Fibroblast of skin of left biceps (primary cell): ENCODE data around the gene ADARB2.

Source experiments
- DNase-seq, 2 experiments: peaks; one replicate each; pipeline ENCODE4 v3.0.0-alpha.2; 2013; ENCODE audit warnings: low read depth in 2 of 2

Gene ADARB2

DNA sequence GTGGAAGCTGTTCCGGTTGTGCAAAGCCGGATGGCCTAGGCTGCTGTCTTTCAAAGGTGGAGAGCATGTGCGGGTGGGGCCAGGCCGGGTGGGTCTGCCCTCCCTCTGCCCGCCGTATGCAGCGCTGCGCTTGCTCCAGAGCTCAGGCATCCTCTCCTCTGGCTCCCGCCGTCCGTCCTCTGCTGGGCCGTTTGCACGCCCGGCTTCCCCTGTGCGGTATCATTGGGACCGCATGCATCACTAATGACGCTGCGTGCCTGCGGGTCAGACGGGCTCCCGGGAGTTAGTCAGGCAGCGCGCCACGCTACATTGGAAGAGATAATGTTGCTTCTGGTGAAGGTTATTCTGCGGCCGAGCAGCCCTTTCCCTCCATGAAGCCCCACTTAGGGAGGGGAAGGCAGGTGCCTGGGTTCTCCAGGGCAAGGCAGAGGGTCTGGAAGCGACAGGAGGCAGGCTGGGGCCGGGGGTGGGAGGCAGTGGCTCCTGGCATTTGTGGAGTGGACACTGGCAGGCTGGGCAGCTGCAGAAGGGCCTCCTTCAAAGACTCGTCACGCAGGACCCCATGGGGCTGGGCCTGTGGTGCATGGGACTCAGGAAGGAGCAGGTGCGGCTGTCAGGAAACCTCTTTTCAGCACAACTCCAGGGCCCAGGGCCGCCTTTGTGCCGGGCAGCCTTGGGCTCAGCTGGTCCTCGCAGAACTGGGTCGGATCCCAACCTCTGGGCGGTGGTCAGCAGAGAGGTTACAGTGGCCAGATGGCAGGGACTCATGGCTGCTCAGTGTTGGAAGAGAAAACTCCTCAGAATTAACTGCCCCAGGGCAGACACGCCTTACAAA lies 362.6 kb downstream of the ADARB2 start:
- DNase-seq: no peak

DNA sequence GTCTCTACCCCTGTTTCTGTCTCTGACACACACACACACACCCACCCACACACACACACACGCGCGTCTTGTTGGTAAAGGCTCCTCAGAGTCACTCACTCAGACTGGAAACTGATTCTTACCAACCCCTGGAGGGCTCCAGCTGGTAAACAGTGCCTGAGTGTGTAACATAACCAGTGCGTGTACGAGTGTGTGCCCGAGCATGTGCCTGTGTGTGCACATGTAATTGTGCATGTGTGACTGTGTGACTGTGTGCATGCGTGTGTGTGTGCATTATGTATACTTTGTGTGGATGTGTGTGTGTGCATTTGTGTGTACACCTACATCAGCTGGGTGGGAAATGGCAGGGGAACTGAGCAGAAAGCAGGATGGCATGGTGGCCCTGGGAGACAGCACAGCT lies 364.0 kb downstream of the ADARB2 start:
- no peak for DNase-seq

DNA sequence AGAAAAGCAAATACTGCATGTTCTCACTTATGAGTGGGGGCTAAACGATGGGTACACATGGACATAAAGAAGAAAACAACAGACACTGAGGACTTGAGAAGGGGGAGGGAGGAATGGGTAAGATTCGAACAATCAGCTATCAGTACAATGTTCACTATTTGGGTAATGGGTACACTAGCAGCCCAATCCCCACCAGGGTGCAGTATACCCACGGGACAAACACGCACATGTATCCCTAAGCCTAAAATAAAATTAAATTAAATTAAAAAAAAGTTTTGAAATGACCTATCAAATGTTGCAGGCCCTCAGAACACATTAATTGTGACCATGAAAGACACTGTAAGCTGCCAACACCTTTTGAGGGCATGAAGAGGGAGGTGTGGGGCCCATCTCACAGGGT lies 365.1 kb downstream of the ADARB2 start:
- DNase-seq: no peak

DNA sequence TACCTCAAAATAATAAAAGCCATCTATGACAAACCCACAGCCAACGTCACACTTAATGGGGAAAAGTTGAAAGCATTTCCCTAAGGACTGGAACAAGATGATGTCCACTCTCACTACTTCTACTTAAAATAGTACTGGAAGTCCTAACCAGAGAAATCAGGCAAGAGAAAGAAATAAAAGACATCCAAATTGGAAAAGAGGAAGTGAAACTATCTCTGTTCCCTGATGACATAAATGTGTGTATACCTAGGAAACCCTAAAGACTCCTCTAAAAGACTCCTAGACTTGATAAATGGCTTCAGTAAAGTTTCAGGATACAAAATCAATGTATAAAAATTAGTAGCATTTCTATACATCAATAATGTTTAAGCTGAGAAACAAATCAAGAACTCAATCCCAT lies 367.0 kb downstream of the ADARB2 start:
- no peak for DNase-seq

DNA sequence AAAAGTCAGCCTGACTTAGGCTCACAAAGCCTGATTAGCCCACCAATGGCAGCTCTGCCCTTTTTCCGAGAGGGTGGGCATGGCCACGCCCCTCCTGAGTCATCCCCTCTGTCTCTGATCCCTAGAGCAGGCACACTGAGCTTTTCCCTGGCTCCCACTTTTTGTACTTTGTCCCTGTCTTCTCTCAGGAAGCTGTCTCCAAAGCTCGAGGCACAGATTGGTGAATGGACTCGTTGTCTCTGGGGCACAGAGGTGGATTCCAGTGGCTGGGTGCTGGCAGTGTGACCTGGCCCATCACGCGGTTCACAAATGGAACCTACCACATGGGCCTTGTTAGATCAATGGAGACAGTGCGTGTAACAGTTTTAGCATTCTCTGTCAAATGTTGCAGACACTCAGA lies 367.7 kb downstream of the ADARB2 start:
- DNase-seq: no peak

DNA sequence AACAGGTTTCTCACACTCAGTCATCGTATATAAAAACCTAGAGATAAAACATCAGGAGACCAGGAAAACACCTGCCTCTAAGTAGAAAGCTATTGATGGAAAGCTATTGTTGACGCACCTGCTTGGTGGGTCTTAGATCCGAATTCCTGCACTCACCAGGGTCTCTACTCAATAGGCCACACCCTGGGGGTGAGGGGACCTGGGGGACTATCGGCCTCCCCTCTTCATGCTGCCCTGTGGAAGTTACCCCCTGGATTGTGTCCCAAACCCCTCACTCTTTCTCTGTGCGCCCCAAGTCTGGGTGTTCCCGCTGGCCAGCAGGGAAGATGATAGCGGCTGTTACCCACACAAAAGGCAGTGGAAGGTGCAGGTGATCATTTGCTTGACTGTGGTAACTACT lies 368.1 kb downstream of the ADARB2 start:
- DNase-seq: no peak

DNA sequence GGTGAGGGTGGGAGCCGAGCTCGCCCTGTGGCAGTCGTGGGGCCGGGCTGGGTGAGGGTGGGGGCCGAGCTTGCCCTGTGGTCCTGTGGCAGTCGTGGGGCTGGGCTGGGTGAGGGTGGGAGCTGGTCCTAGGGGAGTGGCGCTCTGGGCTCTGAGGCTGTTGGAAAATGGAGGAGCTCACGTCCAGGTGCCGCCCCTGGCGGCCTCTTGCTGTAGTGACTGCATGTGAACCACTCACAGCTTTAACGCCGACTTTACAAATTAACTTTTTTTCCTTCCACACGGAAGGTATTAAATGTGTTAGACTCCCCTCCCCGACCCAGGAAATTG lies 368.5 kb downstream of the ADARB2 start:
- DNase-seq: no peak

DNA sequence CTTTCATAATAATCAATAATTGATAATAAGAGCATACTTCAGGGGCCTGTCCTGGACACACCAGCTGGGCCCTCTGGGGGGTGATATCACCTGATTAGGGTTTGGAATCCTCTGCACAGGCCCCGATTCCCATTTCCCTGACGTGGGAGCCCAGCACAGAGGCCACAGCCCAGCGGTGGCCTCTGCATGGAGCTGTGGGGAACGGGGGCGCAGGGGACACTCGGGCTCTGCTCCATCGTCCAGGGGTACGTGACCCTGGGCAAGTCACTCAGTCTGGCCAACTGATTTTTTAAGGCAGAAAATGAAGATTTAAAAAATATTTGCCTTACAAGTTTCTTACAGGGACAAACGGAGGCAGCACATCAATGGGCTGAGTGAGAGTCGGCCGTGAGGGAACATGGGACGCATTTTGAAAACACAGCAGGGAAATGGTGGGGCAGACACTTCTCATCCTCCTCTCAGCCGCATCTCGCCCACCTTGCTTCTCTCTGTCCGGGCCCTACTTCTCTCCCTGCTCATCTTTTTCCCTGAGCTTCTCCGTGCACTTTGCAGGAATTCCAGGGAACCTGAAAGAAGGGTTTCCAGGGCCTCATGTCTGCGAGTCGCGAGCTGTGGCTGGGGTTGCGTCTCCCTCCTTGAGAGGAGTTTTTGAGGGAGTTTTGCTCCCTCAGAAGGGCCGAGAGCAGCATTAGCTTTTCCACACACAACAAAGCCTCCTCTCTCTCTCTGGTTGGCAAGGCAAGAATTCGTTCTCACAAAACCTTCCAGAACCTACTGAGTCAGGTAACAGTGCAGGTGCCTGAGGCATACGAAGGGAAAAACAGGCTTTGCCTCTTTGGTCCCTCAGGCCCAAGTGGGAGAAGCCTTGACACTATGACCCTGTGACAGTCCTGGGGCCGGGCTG lies 369.1 kb downstream of the ADARB2 start:
- DNase-seq: no peak

DNA sequence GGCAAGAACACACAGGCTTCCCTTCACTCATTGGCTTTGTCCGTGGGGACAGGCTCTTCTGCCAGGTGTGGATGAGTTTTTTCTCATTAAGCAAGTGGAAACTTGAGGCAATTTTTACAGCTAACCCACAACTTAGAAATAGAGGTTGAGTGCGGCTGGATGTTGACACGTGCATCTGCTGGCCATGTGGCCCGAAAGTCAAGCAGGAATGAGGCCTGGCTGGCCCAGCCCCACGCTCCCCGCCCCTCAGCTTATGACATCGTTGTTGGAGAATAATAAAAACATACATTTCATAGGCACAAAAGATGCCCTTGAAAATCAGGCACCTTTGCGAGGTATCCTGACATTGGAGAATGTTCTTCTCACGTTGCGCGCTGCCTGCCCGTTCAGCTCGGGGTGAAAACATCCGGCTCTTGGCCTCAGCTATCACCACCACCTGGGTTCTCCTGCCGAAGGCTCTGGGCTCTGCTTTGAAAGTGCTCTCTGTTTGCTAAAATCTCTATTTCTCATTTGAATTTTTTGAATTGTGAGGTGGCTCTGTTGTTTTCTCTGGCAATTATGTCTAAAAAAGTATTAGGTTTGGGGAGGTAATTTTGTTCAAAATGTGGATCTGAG lies 370.4 kb downstream of the ADARB2 start:
- DNase-seq: no peak

DNA sequence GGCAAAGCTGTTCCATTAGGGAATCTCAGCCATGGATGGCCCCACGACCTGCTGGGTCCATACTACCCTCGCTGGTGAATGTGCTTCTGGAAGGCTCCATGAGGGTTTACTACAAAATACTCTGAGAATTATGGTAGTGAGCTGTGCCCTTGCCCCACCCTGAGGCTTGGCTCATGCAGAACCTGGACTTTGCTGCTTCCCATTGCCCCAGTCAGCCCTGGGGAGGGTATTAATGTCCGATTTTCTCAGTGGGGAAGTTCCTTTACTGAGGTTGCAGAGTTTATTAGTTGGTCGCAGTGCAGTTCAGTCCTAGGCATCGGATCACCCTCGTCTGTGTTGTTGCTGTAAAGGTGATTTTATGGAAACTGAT lies 371.0 kb downstream of the ADARB2 start:
- DNase-seq: no peak

DNA sequence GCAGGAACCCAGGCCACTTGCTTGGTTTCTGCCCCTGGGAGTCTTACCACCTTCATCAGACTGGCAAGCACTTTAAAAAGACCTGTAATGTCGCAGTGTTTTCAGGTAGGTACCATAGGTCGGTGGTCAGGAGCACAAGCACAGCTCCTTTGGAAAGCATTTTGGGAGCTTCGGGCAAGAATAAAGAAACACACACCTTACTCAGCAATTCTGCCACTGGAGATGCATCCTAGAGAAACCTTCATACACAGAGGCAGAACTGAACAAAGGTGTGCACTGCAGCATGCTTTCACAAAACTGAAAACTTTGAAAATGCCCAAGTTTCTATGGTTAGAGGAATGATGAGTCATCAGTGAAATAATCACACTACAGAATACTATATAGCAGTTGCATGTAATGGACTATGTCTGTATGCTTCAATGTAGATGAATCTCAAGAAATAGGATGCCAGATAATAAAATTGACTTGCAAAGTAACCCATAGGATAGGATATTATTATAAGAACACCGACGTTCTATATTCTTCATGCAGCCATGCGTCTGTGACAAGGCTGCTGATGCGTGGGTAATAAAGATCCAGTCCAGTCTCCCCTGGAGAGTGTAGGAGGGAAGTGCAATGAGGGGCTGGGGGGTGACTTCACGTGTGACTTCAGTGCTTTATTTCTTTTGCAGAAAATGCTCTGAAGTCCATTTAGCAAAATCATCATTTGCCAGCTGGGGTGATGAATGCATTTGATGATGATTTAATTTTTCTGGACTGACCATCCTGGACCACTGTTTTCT lies 371.6 kb downstream of the ADARB2 start:
- DNase-seq: no peak

DNA sequence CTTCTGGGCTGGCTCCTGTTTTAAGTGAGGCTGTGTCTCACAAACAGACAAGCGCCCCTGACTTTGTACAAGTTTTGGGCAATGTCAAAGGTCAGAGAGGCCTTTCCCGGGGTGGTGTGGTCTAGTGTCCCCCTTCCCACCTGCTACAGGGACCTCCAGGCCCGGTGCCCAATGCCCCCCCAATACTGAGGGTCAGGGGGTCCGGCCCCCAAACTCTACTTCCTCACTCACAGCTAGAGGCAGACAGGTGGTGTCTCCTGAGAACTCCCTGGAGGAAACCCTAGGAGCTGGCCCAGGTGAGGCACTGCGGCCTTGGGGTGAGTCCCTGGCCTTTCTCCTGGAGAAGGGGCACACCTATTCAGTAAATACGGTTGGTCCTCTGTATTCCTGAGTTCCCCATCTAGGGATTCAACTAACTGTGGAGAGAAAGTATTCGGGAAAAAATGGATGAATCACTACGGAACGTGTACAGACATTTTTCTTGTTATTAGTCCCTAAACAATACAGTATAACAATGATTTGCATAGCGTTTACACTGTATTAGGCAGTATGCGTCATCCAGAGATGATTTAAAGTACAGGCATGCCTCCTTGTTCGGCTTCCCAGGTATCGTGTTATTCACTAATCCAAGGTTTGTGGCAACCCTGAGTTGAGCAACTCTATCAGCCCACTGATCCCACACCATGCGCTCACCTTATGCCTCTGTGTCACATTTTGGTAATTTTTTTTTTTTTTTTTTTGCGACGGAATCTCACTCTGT lies 373.0 kb downstream of the ADARB2 start:
- DNase-seq: no peak

DNA sequence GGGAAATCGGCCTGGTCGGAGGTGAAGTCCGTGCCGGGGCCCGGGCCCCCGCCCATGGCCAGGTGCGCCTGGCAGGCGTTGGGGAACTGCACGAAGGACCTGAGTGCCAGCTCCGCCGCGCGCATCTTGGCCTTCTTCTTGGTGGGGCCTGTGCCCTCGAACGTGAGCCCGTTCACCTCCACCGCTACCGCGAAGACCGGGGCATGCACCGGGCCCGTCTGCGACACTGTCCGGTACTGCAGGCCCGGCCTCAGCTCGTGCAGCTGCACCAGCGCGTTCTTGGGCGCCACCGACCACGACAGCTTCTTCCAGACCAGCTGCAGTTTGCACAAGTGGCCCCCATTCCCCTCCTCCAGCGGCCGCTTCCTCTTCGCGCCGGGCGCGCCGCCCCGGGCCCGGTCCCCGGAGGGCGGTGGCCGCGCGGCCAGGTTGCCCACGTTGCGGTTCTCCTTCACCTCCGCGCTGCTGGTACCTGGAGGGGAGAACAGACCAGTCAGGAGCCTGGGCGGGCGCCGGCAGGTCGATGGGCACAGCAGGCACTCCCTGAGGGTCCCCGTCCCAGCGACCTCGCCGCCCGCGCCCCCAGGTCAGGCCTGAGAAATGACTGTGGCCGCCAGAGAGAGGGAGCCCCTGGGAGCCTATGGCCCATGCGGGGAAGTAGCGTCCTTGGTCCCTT lies 373.7 kb downstream of the ADARB2 start:
- no peak for DNase-seq

DNA sequence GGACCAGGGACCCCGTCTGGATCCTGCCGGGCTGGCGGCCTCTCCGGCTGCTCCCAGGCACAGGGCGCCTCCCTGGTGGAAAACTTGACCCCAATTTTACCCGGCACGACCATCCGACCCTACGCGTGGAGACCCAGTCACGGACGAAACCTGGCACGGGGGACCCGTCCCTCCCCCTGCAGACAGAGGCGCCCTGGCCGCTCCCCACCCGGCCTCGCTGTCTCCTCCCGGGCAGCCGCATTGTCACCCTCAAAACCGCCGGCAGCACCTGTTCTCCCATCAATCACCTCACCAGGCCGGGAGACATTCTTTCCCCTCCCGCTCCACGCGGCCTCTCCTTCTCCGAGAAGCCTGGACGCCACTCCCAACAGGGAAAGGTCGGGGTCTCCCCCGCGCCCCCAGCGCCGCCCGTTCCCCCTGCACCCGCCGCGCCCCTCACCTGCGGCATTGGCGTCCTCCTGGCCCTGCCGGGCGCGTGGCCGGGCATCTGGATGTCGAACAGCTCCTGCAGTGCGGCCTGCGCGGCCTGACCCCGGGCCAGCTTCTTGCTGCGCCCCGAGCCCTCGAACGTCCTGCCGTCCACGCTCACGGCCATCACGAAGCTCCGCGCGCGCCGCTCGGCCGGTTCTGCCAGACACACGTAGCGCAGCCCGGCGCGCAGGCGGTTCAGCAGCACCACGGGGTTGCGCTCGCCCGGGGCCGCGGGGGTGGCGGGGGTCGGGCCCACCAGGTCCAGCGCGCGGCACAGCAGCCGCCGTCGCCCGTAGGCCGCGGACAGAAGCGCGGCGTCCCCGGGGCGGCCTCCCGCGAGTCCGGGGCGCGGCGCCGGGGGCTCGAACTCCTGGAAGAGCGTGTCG lies 374.5 kb downstream of the ADARB2 start:
- no peak for DNase-seq

DNA sequence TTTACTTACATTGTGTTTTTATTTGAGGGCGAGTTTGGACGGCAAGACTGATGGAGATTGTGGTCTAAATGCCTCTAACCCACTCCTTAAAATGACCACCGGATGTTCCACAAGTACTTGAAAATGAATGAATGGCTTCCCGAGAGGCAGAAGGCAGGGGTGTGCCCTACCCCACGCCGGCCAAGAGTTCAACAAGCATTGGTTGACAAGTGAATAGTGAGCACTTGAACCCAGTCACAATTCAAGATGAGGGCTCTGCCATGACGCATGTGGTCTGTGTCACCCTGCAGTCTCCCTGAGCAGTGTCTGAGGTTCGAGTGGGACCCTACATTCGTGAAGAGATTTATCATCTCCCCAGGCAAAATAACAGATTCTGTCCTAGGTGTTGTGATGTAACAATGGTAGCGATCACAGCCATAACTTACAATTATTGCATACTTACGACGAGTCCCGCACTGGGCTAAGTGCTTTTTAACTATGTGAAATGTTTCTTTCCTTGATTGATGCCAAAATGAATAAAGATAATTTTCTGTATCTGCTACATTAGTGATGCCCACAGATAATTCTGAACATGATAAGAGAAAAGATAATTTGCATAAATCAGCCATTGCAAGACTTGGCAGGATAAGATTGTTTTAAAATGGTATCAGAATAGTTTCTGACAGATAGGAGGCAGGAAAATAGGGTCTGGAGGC lies 375.8 kb downstream of the ADARB2 start:
- DNase-seq: no peak

DNA sequence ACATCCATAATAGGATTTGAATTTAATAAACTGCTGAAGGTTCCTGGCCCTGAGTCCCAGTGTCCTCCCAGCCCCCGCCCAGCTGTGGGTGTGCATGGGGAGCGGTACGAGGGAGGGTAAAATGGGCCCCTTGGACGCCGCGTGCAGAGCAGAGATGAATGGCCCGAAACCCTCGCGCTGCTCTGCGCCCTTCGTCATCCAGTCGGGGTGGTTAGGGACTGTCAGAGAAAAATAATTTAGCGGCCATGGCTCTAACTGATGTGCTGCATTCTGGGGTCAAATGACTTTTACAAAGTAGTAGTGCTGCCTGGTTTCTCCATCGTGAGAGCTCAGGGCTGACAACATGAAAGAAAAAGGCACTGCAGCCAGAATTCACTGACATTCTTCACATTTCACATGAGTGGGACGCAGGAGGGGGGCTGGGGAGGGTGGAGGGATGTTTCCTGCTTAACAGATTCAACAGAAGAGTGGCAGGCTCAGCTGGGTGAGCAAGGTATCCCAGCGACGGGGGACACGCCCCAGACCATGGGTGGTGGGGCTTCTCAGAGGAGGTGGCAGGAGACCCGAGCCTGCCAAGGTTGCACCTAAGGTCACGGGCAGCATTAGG lies 376.7 kb downstream of the ADARB2 start:
- peak; percentile 52 to 53 for DNase-seq

DNA sequence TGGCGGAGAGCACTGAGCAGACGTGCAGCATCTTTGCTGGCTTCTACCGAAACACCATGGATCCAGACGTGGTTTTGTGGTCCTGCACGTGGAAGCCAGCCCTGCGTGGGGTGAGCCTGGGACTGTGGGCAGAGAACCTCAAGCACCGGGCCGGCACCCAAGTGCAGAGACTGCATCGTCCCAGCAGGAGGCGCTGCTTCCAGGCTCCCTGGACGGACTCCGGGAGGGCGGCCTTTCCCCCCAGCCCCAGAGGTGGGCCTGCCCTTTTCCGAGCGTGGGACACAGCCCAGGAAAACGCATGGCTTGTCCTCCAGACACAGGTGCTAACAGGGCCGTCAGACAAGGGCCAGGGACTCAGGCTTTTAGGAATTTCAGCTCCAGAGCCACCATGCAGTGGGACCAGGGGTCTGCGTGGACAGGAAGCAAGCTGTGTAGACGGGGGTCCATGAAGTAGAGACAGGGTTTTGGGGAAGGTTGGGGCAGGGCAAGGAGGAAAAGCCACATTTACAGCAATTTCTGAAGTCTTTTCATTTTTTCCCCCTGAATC lies 377.2 kb downstream of the ADARB2 start:
- DNase-seq: no peak

DNA sequence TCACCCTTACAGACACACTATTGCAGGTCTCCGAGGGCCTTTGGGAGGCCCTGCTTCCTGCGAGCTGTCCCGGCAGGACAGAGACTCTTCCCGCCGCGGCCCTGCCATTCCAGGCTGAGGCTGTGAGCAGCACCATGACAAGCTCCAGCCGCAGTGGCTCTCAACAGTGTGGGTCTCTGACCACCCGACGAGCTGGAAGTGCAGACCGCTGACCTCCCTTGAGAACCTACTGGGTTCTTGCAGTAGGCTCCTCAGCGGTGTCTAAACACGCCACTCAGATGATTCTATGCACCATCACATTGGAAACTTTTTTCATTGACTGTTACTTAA lies 377.7 kb downstream of the ADARB2 start:
- DNase-seq: no peak
